HUES6 (cell line): ENCODE measurements around the gene ARL6IP4.

Source experiments
- H3K27ac ChIP-seq: 2 replicates; pipeline ENCODE4 v1.7.0; 2013; ENCODE audit warnings: low read depth, mild to moderate bottlenecking, low read length, inconsistent platforms
- H3K27me3 ChIP-seq: 2 replicates; pipeline ENCODE4 v1.6.1; 2013; ENCODE audit warnings: low read length; ENCODE audit not compliant: control insufficient read depth, insufficient read depth
- H3K36me3 ChIP-seq: 2 replicates; pipeline ENCODE4 v1.6.1; 2013; ENCODE audit warnings: low read length; ENCODE audit not compliant: control insufficient read depth, insufficient read depth
- H3K4me1 ChIP-seq: 2 replicates; pipeline ENCODE4 v1.6.1; 2013; ENCODE audit warnings: low read length; ENCODE audit not compliant: control insufficient read depth, insufficient read depth
- H3K4me3 ChIP-seq: 2 replicates; pipeline ENCODE4 v1.5.1; 2013; ENCODE audit warnings: low read depth, low read length
- H3K9ac ChIP-seq: one replicate; pipeline ENCODE4 v1.6.1; 2013; ENCODE audit warnings: mild to moderate bottlenecking, low read length
- H3K9me3 ChIP-seq: 2 replicates; pipeline ENCODE4 v1.6.1; 2013; ENCODE audit warnings: low read depth, low read length; ENCODE audit not compliant: control insufficient read depth, insufficient read depth

The ARL6IP4 gene

GRCh38 chr12:122987086-122987951 lies 6.8 kb downstream of the ARL6IP4 start:
- Histone ChIP-seq H3K4me1 (peaks cover 9% of the 10 kb centered on the region), H3K27me3 (no peaks in the 10 kb centered on the region), H3K9me3 (no peaks in the 10 kb centered on the region), H3K4me3 (no peak overlapping the region), H3K27ac (no peak overlapping the region), H3K36me3 (peaks cover 58% of the 10 kb centered on the region), H3K9ac (no peak overlapping the region)

GRCh38 chr12:122988036-122988435 lies 7.6 kb downstream of the ARL6IP4 start:
- H3K9me3 ChIP-seq = no peaks in the 10 kb centered on the region
- H3K9ac ChIP-seq = no peak overlapping the region
- no peaks in the 10 kb centered on the region for H3K27me3 ChIP-seq
- H3K27ac ChIP-seq = no peak overlapping the region
- H3K4me3 ChIP-seq = no peak overlapping the region
- peaks cover 52% of the 10 kb centered on the region for H3K36me3 ChIP-seq
- H3K4me1 ChIP-seq = peaks cover 9% of the 10 kb centered on the region

- Histone ChIP-seq H3K27ac (no peak overlapping the region), H3K27me3 (no peaks in the 10 kb centered on the region), H3K4me3 (no peak overlapping the region), H3K36me3 (peaks cover 48% of the 10 kb centered on the region), H3K4me1 (peaks cover 9% of the 10 kb centered on the region), H3K9ac (no peak overlapping the region), H3K9me3 (no peaks in the 10 kb centered on the region)
Observed at GRCh38 chr12:122988612-122989212, 8.2 kb downstream of the ARL6IP4 start.

GRCh38 chr12:122989225-122989839 lies 8.9 kb downstream of the ARL6IP4 start:
- no peak overlapping the region for H3K27ac ChIP-seq
- H3K9me3 ChIP-seq = no peaks in the 10 kb centered on the region
- peaks cover 3% of the 10 kb centered on the region; the same call in 1 of the 2 replicates for H3K4me1 ChIP-seq
- no peak overlapping the region for H3K9ac ChIP-seq
- H3K27me3 ChIP-seq = no peaks in the 10 kb centered on the region
- no peak overlapping the region for H3K4me3 ChIP-seq
- H3K36me3 ChIP-seq = peaks cover 49% of the 10 kb centered on the region

GRCh38 chr12:122989874-122990419 lies 9.5 kb downstream of the ARL6IP4 start:
- Histone ChIP-seq H3K9ac (no peak overlapping the region), H3K36me3 (peaks cover 50% of the 10 kb centered on the region), H3K4me1 (no peaks in the 10 kb centered on the region), H3K27me3 (no peaks in the 10 kb centered on the region), H3K9me3 (no peaks in the 10 kb centered on the region), H3K4me3 (no peak overlapping the region), H3K27ac (no peak overlapping the region)

GRCh38 chr12:122990561-122990960 lies 10.1 kb downstream of the ARL6IP4 start:
- no peaks in the 10 kb centered on the region for H3K27me3 ChIP-seq
- peaks cover 48% of the 10 kb centered on the region for H3K36me3 ChIP-seq
- H3K27ac ChIP-seq = no peak overlapping the region
- H3K4me3 ChIP-seq = no peak overlapping the region
- no peaks in the 10 kb centered on the region for H3K4me1 ChIP-seq
- no peak overlapping the region for H3K9ac ChIP-seq
- no peaks in the 10 kb centered on the region for H3K9me3 ChIP-seq

GRCh38 chr12:122990961-122991622 lies 10.6 kb downstream of the ARL6IP4 start:
- no peak overlapping the region for H3K9ac ChIP-seq
- H3K27ac ChIP-seq = no peak overlapping the region
- H3K4me1 ChIP-seq = no peaks in the 10 kb centered on the region
- no peaks in the 10 kb centered on the region for H3K9me3 ChIP-seq
- H3K4me3 ChIP-seq = no peak overlapping the region
- H3K27me3 ChIP-seq = no peaks in the 10 kb centered on the region
- peaks cover 46% of the 10 kb centered on the region for H3K36me3 ChIP-seq

- H3K27ac ChIP-seq = no peak overlapping the region
- H3K4me1 ChIP-seq = no peaks in the 10 kb centered on the region
- no peaks in the 10 kb centered on the region for H3K9me3 ChIP-seq
- H3K9ac ChIP-seq = no peak overlapping the region
- peaks cover 48% of the 10 kb centered on the region for H3K36me3 ChIP-seq
- H3K4me3 ChIP-seq = no peak overlapping the region
- no peaks in the 10 kb centered on the region for H3K27me3 ChIP-seq
Observed at GRCh38 chr12:122991623-122992275, 11.3 kb downstream of the ARL6IP4 start.

GRCh38 chr12:122992386-122992785 lies 11.9 kb downstream of the ARL6IP4 start:
- Histone ChIP-seq H3K9ac (no peak overlapping the region), H3K4me1 (no peaks in the 10 kb centered on the region), H3K36me3 (peaks cover 45% of the 10 kb centered on the region)

GRCh38 chr12:122994140-122994675 lies 13.7 kb downstream of the ARL6IP4 start:
- H3K9ac ChIP-seq = no peak overlapping the region
- H3K9me3 ChIP-seq = no peaks in the 10 kb centered on the region
- H3K27ac ChIP-seq = no peak overlapping the region
- no peaks in the 10 kb centered on the region for H3K27me3 ChIP-seq
- H3K4me3 ChIP-seq = no peak overlapping the region
- H3K36me3 ChIP-seq = peaks cover 37% of the 10 kb centered on the region
- H3K4me1 ChIP-seq = no peaks in the 10 kb centered on the region

More at GRCh38 chr12:122992386-122992785, 11.9 kb downstream of the ARL6IP4 start:
- no peak overlapping the region for H3K27ac ChIP-seq
- H3K4me3 ChIP-seq = no peak overlapping the region
- H3K9me3 ChIP-seq = no peaks in the 10 kb centered on the region
- H3K27me3 ChIP-seq = no peaks in the 10 kb centered on the region
